Fibroblast of lung (primary cell): Measurements from ENCODE around the gene CASP10.

Source experiments
- CTCF ChIP-seq, 2 donors: IDR thresholded peaks in 1 of 2; conservative IDR thresholded peaks in 1 of 2; 1 replicate in 1 of 2; 2 replicates in 1 of 2; pipeline ENCODE4 v1.5.1; 2011 to 2012; ENCODE audit warnings: low read length in 2 of 2, control low read depth in 1 of 2, inconsistent platforms in 1 of 2, low read depth in 1 of 2, mild to moderate bottlenecking in 1 of 2
- EZH2 ChIP-seq: IDR thresholded peaks from 2 replicates; pipeline ENCODE4 v1.5.1; 2012; ENCODE audit warnings: low read length, control low read depth, mild to moderate bottlenecking; ENCODE audit errors: missing control alignments

GRCh38 chr2:201201371-201201770, 18.4 kb downstream of the CASP10 start:
- no peak for TF ChIP-seq CTCF (conservative IDR thresholded peaks at IDR 0.05 in 1 of 2, IDR thresholded peaks at IDR 0.05 in 1 of 2; ENCODE audit: low read depth in 1 of 2, low read length in 2 of 2)
- TF ChIP-seq EZH2 = no peak
